B cell (primary cell): ENCODE data around the gene PLEKHM2.

Experiments
- CTCF ChIP-seq: fragments of 200-600 bp; IDR thresholded peaks from one replicate; pipeline ENCODE4 v1.8.0; 2022; ENCODE audit warnings: antibody characterized with exemption, mild to moderate bottlenecking
- EZH2 ChIP-seq: IDR thresholded peaks from 2 replicates; pipeline ENCODE4 v1.6.1; 2012; ENCODE audit warnings: borderline replicate concordance, low read depth, mild to moderate bottlenecking, moderate library complexity, low read length; ENCODE audit not compliant: insufficient read depth, poor library complexity, severe bottlenecking

- TF ChIP-seq CTCF: no peak
- TF ChIP-seq EZH2: no peak
Measured at GRCh38 chr1:15736892-15737261, 52.8 kb downstream of the PLEKHM2 start.
